Neural cell (in vitro differentiated cells): Measurements from ENCODE around the gene DBNDD2.

Experiments
- CTCF ChIP-seq: fragments of 450-650 bp; IDR thresholded peaks from 2 replicates; pipeline ENCODE4 v1.5.1; 2014; ENCODE audit warnings: antibody characterized with exemption, mild to moderate bottlenecking, moderate library complexity; ENCODE audit not compliant: poor library complexity, severe bottlenecking
- EP300 ChIP-seq: fragments of 450-650 bp; conservative IDR thresholded peaks from 2 replicates; pipeline ENCODE4 v1.6.1; 2014; ENCODE audit warnings: antibody characterized with exemption, mild to moderate bottlenecking, moderate library complexity; ENCODE audit not compliant: poor library complexity, severe bottlenecking
- EZH2 ChIP-seq: fragments of 200-600, 300-800 bp; shearing (Covaris generic), sonication (generic); IDR thresholded peaks from 2 replicates; pipeline ENCODE4 v1.6.1; 2014; ENCODE audit warnings: antibody characterized with exemption, low read length, borderline replicate concordance, mild to moderate bottlenecking; ENCODE audit not compliant: insufficient read depth, poor library complexity, severe bottlenecking
- MXI1 ChIP-seq: fragments of 450-650 bp; conservative IDR thresholded peaks from 2 replicates; pipeline ENCODE4 v1.6.1; 2014; ENCODE audit warnings: antibody characterized with exemption, mild to moderate bottlenecking; ENCODE audit not compliant: poor library complexity, severe bottlenecking
- TAF1 ChIP-seq: IDR thresholded peaks from 2 replicates; pipeline ENCODE4 v1.6.1; 2012; ENCODE audit warnings: low read depth

DNA sequence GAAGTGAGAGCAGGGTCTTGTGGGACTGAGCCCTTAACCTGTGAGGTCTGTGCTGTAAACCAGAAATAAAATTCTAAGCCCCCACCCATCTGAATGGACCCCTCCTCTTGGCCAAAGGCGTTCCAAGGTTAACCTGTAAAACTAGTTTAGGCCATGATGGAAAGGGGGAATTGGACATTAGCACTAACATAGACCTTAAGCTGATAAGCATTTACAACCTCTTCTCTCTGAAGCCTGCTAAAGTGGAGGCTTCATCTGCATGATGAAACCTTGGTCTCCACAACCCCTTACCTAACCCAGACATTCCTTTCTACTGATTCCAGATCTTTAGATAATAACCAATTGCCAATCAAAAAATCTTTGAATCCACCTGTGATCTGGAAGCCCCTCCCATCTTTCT lies 33.7 kb downstream of the DBNDD2 start:
- TF ChIP-seq TAF1 (no peak), CTCF (no peak), EZH2 (no peak), EP300 (no peak), MXI1 (no peak)
